ENCODE data around the gene ARHGEF17. TPM values are rescaled to one million over a fixed set of nuclear protein-coding genes. Genes with fewer than 3 reads are reported as not detected.
A peak's percentile ranks its signal among the peaks of the same experiment; 100 is the strongest.

The ARHGEF17 gene
- total RNA-seq, 1 donor from 2014 or later, result 49.8 TPM

DNA sequence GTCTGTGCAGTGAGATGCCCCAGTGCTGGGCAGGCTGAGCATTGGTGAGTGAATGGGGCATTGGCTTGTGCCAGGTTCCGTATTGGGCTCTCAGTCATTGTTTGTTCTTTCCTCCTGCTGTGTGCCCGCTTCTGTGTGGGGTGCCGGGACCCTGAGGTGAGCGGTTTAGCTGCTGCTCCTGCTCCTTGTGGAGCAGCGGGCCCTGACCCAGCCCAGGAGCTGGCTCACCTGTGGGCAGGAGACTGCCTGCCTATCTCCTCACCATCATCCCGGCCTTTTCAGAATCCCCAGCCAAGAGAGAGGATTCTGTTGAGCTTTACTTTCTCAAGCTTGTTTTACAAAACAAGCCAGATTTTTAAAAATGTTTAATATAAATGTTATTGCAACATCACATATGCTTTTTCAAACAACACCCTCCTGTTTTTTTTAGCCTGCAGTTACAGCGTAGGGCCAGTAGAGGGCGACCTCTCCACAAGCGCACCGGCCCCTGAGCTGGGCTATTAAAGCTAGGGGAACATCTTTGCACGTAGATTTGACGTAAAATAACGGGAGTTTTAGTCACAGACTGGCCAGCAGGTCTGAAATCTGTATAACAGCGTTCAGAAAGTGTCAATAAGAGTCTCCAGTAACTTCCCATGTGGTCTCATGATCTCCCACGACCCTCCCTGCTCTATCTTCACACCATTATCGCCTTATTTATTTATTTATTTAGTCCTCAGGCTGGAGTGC, 43.0 kb downstream of the ARHGEF17 start:
- no peak for DNase-seq (ENCODE audit: low spot score)

DNA sequence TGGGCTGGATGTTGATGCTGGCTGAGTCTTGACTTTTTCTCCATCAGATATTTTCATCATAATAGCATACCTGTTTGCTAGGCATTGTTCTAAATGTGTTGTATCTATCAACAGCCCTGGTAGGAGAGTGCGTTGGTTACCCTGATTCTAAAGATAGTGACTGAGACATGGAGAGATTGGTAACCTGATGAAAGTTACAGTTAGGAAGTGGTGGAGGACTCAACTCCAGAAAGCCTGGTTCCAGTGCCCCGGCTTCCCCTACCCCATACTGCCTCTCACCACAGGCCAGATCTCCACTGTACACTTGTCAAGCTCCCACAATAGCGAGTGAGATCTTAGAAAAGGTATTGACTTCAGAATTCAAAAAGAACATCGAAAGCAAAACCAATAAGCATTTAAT, 45.3 kb downstream of the ARHGEF17 start:
- no peak for DNase-seq (ENCODE audit: low spot score)

GRCh38 chr11:73355109-73355508, 47.0 kb downstream of the ARHGEF17 start:
- no peak for DNase-seq (ENCODE audit: low spot score)

DNA sequence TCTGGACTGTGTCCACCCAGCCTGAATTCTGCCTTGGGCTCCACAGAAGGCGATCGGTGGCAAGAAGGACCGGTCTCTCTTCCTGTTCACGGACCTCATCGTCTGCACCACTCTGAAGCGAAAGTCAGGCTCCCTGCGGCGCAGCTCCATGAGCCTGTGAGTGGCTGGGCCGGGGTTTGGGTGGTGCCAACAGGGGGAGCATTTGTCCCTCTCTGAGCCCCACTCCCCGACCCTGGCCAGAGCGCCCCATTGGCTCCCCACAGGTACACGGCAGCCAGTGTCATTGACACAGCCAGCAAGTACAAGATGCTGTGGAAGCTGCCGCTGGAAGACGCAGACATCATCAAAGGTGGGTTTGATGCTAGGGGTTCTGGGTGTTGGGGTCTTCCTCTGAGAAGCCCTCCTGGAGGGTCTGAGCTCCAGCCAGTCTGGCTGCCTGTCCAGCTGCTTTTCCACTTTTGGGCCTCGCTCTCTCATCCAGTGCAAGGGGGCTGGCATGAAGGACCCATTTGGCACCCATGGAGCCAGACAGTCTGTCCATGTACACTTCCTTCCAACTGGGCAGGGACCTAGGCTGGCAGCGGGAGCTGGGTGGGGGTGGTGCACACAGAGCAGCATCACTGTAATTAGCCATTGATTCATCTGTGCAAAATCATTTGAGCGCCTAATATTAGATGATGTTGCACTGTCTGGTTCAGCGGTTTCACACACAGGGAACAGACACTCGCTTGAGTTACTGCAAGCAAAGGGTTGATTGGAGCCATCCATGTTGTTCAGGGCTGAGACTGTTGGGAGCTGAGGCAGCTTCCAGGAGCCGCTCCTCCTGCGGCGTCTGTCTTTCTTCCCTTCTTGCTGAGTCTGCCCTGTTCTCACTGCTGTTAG, 49.1 kb downstream of the ARHGEF17 start:
- no peak for DNase-seq (ENCODE audit: low spot score)

GRCh38 chr11:73358071-73358470, 50.0 kb downstream of the ARHGEF17 start:
- DNase-seq (ENCODE audit: low spot score), result no peak

DNA sequence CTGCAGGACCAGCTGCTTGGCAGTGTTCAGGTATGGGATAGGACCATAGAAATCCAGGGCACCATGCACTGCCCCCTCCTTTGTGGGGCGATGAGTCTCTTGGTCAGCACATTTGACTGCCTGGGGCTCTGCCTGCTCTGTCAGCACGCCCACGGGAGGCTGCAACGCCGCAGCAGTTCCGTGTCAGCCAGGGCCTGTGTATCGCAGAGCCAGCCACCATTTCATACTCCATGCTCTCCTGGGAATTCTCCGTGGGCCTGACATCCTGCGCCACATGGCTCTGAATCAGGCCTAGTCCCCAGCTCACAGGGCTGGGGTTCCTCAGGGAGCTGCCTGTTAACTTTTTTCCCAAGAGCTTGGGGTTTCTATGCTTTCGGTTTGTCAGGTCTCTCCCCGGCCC, 51.3 kb downstream of the ARHGEF17 start:
- DNase-seq (ENCODE audit: low spot score), result no peak

DNA sequence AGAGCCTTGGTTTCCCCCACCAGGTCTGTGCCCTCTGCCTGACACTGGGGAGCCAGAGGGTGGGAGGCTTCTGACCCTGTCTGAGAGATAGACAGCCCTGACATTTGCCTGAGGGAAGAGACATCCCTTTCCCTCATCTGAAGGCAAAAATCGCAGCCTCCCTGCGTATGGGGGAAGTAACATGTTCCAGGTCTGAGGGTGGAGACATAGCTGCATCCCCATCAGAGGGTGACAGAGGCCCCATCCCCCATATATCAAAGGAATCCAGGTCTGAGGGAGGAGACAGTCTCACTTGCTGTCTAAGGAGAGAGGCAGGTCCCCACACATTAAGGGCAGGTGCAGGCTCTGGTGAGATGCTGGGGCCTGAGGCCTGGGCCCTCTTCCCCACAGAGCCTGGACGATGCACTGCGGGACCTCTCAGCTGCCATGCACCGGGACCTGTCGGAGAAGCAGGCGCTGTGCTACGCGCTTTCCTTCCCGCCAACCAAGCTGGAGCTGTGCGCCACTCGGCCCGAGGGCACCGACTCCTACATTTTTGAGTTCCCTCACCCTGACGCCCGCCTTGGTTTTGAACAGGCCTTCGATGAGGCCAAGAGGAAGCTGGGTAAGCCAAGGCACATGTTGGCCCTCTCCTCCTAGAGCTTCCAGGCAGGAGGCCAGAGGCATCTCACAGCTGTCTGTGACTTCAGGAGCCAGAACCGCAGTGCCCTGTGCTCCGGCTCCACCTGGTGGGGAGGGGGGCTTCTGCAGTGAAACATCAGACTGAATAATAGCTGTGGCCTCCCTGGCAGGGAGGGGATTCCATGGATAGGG, 52.1 kb downstream of the ARHGEF17 start:
- DNase-seq (ENCODE audit: low spot score), result no peak

GRCh38 chr11:73360743-73361369, 52.8 kb downstream of the ARHGEF17 start:
- DNase-seq (ENCODE audit: low spot score), result no peak

DNA sequence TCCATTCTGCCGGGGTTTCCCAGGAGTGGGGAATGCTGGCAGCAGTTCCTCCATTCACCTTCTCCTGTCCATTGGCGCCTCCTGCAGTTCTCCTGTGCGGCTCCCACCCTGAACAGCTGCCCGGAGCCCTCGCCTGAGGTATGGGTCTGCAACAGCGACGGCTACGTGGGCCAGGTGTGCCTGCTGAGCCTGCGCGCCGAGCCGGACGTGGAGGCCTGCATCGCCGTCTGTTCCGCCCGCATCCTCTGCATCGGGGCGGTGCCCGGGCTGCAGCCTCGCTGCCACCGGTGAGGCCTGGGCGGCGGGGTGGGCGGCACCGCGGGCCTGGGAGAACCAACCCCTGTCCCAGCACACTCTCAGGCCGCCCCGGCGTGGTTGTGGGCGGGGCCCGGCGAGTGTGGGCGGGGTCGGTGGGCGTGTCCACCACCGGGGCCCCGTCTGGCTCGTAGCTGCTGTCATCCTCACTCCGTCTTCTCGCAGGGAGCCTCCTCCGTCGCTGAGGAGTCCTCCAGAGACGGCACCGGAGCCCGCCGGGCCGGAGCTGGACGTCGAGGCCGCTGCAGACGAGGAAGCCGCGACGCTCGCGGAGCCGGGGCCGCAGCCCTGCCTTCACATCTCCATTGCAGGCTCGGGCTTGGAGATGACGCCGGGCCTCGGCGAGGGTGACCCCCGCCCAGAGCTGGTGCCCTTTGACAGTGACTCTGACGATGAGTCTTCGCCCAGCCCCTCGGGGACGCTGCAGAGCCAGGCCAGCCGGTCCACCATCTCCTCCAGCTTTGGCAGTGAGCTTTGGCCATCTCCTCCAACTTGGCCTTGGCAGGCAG, 54.1 kb downstream of the ARHGEF17 start:
- DNase-seq (ENCODE audit: low spot score), result no peak

GRCh38 chr11:73363147-73363546, 55.1 kb downstream of the ARHGEF17 start:
- no peak for DNase-seq (ENCODE audit: low spot score)

DNA sequence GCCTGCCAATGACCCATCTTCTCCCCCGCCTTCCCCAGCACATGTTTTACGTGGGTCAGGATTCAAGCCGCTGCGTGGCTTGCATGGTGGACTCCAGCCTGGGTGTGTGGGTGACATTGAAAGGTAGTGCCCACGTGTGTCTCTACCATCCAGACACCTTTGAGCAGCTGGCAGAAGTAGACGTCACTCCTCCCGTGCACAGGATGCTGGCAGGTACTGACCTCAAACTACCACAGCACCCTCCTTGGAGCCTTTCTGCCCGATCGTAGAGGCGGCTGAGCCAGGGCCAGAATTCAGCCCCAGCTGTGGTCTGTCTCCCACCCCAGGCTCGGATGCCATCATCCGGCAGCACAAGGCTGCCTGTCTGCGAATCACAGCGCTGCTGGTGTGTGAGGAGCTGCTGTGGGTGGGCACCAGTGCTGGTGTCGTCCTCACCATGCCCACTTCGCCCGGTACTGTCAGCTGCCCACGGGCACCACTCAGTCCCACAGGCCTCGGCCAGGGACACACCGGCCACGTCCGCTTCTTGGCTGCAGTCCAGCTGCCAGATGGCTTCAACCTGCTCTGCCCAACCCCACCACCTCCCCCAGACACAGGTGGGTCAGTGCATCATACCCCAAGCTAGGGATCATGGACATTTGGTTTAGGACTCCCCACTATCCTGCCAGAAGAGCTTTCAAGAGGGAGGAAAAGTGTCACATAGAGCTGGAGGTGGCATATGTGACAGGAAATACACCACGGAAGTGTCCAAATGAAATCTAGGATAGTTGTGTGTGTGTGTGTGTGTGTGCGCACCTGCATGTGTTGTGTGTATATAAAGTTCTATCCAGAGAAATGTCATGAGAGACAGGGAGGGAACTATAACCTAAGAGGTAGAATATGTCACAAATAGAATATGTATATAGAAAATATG, 57.5 kb downstream of the ARHGEF17 start:
- no peak for DNase-seq (ENCODE audit: low spot score)

- DNase-seq (ENCODE audit: low spot score), result no peak
These were observed 58.2 kb downstream of the ARHGEF17 start for GRCh38 chr11:73366265-73366610.

DNA sequence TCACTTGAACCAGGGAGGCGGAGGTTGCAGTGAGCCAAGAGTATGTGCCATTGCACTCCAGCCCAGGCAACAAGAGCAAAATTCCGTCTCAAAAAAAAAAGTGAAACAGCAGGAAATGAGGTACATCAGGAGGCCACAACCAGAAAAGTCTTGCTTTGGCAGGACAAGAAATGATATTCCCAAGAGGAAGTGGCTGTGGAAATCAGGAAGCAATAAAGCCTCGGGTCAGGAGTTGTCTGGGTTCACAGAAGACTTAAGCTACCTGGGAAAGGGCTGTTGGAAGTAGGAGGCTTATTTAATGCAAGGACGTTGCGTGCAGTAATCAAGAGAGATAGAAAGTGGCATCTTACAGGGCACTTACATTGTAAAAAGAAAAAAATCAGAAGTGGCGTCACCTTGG, 58.9 kb downstream of the ARHGEF17 start:
- no peak for DNase-seq (ENCODE audit: low spot score)

GRCh38 chr11:73367482-73368024, 59.5 kb downstream of the ARHGEF17 start:
- no peak for DNase-seq (ENCODE audit: low spot score)

DNA sequence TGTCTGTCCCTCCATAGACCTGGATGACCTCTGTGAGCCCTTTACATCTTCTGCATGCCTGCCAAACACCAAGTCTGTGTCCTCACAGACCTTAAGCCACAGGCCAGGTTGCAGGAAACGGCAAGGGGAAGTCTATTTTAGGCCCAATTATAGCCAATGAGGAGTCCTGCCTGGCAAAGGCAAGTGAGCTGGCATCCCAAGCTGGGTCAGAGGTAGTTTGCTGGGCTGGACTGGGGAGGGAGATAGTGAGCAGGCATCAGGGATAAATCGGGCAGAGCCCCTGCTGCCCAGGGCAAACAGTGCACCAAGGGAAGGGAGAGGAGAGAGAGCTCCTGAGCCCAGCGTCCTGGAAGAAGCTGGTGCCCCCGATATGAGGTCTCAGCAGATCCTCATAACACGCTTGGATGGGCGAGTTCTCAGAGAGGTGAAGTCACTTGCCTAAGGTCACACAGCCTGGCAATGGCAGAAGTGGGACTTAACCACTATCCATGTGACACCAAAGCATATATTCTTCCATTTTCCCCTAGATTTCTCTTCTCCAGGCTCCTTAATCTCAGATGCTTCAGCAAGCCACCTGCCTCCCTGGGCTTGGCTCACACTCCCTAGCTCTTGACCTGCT, 64.4 kb downstream of the ARHGEF17 start:
- DNase-seq (ENCODE audit: low spot score), result no peak

GRCh38 chr11:73374151-73374550, 66.1 kb downstream of the ARHGEF17 start:
- no peak for DNase-seq (ENCODE audit: low spot score)

GRCh38 chr11:73375830-73376159, 67.7 kb downstream of the ARHGEF17 start:
- DNase-seq (ENCODE audit: low spot score), result no peak

GRCh38 chr11:73376160-73376802, 68.2 kb downstream of the ARHGEF17 start, which contains the start of gene RELT:
Gene RELT (plus strand): TSS chr11:73376399. CDS start chr11:73389137, 12,738 bp downstream.
- peak; percentile 96 for DNase-seq (ENCODE audit: low spot score)
